Esophagus muscularis mucosa (tissue), 4 donors: ENCODE data around the gene THAP12. TPM values are rescaled to one million over a fixed set of nuclear protein-coding genes. Genes with fewer than 3 reads are reported as not detected.
"Not testable (repeated sequence)": the region's sequence is repeated elsewhere in the genome, so short reads cannot be mapped to it uniquely, and the experiment has no call there.

Source experiments
- DNase-seq: peaks from one replicate; pipeline ENCODE4 v3.0.0-alpha.2; 2017; ENCODE audit errors: extremely low spot score
- H3K27ac ChIP-seq, 4 donors: fragments of 200-600 bp; sonication (generic); replicated peaks in 1 of 4; 1 replicate in 3 of 4; 2 replicates in 1 of 4; pipeline ENCODE4 v1.5.1; 2016 to 2019; ENCODE audit warnings: mild to moderate bottlenecking in 1 of 4
- H3K27me3 ChIP-seq, 4 donors: fragments of 200-600 bp; sonication (generic); one replicate each; pipeline versions ENCODE4 v1.5.1 to v1.6.0; 2016 to 2019
- H3K36me3 ChIP-seq, 4 donors: fragments of 200-600 bp; sonication (generic); one replicate each; pipeline ENCODE4 v1.5.1; 2016 to 2019
- H3K4me1 ChIP-seq, 4 donors: fragments of 200-600 bp; sonication (generic); one replicate each; pipeline ENCODE4 v1.5.1; 2016 to 2019
- H3K4me3 ChIP-seq, 4 donors: fragments of 200-600 bp; sonication (generic); 1 replicate in 2 of 4; 2 replicates in 2 of 4; pipeline ENCODE4 v1.5.1; 2016 to 2019; ENCODE audit warnings: mild to moderate bottlenecking in 4 of 4, moderate library complexity in 1 of 4
- H3K9me3 ChIP-seq, 4 donors: fragments of 200-600 bp; sonication (generic); 1 replicate in 3 of 4; 2 replicates in 1 of 4; pipeline ENCODE4 v1.5.1; 2016 to 2019
- CTCF ChIP-seq, 3 experiments: fragments of 200-600 bp in 2 of 3; fragments of 450-650 bp in 1 of 3; sonication (generic) in 2 of 3; IDR thresholded peaks; one replicate each; pipeline ENCODE4 v1.5.1; 2017 to 2019; ENCODE audit warnings: antibody characterized with exemption in 3 of 3, mild to moderate bottlenecking in 2 of 3, moderate library complexity in 1 of 3
- EP300 ChIP-seq: sonication (generic); formaldehyde crosslinking; IDR thresholded peaks from one replicate; pipeline ENCODE4 v1.6.1; 2017; ENCODE audit warnings: antibody characterized with exemption
- POLR2A ChIP-seq: fragments of 450-650 bp; IDR thresholded peaks from one replicate; pipeline ENCODE4 v1.6.1; 2017; ENCODE audit warnings: antibody characterized with exemption, moderate library complexity, mild to moderate bottlenecking, low read depth
- POLR2AphosphoS5 ChIP-seq, 2 donors: sonication (generic); formaldehyde crosslinking; IDR thresholded peaks; one replicate each; pipeline ENCODE4 v1.6.1; 2017; ENCODE audit warnings: antibody characterized with exemption in 2 of 2
- WGBS: methylation state at CpG from one replicate; pipeline ENCODE4 v1.1.5; 2018; 5-methylcytosine and 5-hydroxymethylcytosine counted together
- intact Hi-C: fragments of 100-400 bp; cut with DNase I; formaldehyde crosslinking; loops from one replicate; pipeline ENCODE4 v1.15.1; 2023
- total RNA-seq, 4 donors: library from RNA; depleted of rRNA; stranded (reverse); fragments of >200 nt; gene quantifications; one replicate each; pipeline versions ENCODE4 v1.1.0 to v1.2.1, GENCODE V29; 2016

THAP12 gene
- total RNA-seq, 4 donors from 2014 or later = 20.7 to 28.8 (median 27.0) TPM

- no peak for TF ChIP-seq POLR2A
- TF ChIP-seq POLR2AphosphoS5 (IDR thresholded peaks at IDR 0.05) = no peak
- TF ChIP-seq EP300 = no peak
- DNase-seq = no peak
- Histone ChIP-seq H3K9me3 (no peaks in the 10 kb centered on the region), H3K27ac (no peak overlapping the region), H3K4me3 (no peak overlapping the region), H3K27me3 (peaks cover 0 to 44% (median 10%) of the 10 kb centered on the region in 4 donors), H3K4me1 (peaks cover 6 to 18% (median 10%) of the 10 kb centered on the region in 4 donors), H3K36me3 (no peaks in the 10 kb centered on the region)
- WGBS = 90% methylated on average over 5 of the region's 5 CpGs
- intact Hi-C loops = no loop called here
These were observed 58.4 kb downstream of the THAP12 start for GRCh38 chr11:76322540-76322939.

DNA sequence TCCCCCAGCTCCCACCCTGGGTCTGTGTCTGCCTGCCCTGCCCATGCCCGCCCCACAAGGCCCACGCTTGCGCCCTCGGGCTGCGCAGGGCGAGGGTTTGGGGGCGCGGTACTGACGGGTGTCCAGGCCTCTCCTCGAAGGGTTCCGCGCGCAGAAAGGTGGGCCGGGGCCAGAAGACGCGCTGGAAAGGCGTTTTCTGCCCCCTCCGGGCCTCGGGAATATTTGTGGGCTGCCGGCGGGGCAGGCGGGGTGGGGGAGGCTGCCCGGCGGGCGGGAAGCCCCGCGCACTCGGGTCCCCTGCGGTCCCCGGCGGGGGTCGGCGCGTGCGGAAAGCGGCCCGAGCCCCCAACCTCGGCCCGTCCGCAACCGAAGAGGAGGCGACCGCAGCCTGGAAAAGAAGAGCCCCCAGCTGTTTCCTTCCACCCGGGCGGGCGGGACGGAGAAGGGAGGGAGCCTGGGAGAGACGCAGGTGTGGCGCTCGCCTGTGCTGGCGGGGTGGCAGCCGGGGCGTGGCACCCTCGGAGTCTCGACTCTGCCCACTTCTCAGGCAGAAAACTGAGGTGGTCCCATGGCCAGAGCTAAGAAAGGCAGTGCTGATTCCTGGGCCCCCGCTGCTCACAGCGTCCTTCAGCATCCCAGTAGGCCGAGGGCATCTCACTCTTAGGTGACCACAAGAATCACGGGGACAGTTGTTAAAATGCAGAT, 59.0 kb downstream of the THAP12 start:
- Histone ChIP-seq H3K9me3 (no peaks in the 10 kb centered on the region), H3K4me3 (peak overlapping the region; percentile 9 to 28 (median 20)), H3K4me1 (peaks cover 3 to 18% (median 9%) of the 10 kb centered on the region in 4 donors), H3K27me3 (peaks cover 0 to 44% (median 10%) of the 10 kb centered on the region in 4 donors), H3K36me3 (no peaks in the 10 kb centered on the region), H3K27ac (no peak overlapping the region)
- no peak for DNase-seq
- intact Hi-C loops = no loop called here
- WGBS = 45% methylated on average over 14 of the region's 59 CpGs
- no peak for TF ChIP-seq CTCF (IDR thresholded peaks at IDR 0.05)
- no peak for TF ChIP-seq POLR2AphosphoS5 (IDR thresholded peaks at IDR 0.05)
- TF ChIP-seq EP300 = no peak
- TF ChIP-seq POLR2A = no peak

DNA sequence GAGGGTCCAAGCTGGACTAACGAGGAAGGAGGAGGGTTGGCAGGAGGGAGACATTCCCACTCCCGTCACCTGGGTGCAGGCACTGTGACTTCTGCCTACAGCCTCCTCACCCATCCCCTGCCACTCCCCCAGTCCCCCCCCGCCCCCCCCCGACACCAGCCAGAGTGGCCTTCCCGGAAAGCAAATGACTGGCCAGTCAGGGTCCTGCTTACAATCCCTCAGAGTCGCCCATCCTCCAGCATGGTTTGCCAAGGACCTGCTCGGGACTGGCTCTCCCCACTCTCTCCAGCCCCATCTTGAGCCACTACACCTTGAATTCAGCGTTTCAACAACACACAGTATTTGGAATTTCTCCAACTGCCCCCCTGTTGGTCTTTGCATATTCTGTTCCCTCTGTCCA, 59.6 kb downstream of the THAP12 start:
- WGBS = 66% methylated on average over 3 of the region's 8 CpGs
- Histone ChIP-seq H3K4me3 (peak overlapping the region in 1 of 4 donors; percentile 14), H3K9me3 (no peaks in the 10 kb centered on the region), H3K4me1 (peaks cover 3 to 18% (median 9%) of the 10 kb centered on the region in 4 donors), H3K27ac (no peak overlapping the region), H3K36me3 (no peaks in the 10 kb centered on the region), H3K27me3 (peaks cover 0 to 44% (median 10%) of the 10 kb centered on the region in 4 donors)
- intact Hi-C loops = no loop called here
- no peak for TF ChIP-seq CTCF (IDR thresholded peaks at IDR 0.05)
- no peak for TF ChIP-seq EP300
- no peak for TF ChIP-seq POLR2A
- TF ChIP-seq POLR2AphosphoS5 (IDR thresholded peaks at IDR 0.05) = no peak
- DNase-seq = no peak

GRCh38 chr11:76320929-76321328, 60.0 kb downstream of the THAP12 start:
- WGBS = 89% methylated on average over 6 of the region's 6 CpGs
- no peak for TF ChIP-seq CTCF (IDR thresholded peaks at IDR 0.05)
- no peak for TF ChIP-seq EP300
- TF ChIP-seq POLR2A = no peak
- intact Hi-C loops = no loop called here
- Histone ChIP-seq H3K4me3 (no peak overlapping the region), H3K27me3 (peaks cover 0 to 44% (median 10%) of the 10 kb centered on the region in 4 donors), H3K4me1 (peaks cover 3 to 18% (median 9%) of the 10 kb centered on the region in 4 donors), H3K36me3 (no peaks in the 10 kb centered on the region), H3K9me3 (no peaks in the 10 kb centered on the region), H3K27ac (no peak overlapping the region)
- no peak for DNase-seq

GRCh38 chr11:76319798-76320197, 61.1 kb downstream of the THAP12 start:
- H3K4me3 ChIP-seq, H3K27ac ChIP-seq, H3K9me3 ChIP-seq, DNase-seq, H3K36me3 ChIP-seq: not testable (repeated sequence)
- WGBS = 92% methylated on average over 5 of the region's 5 CpGs
- Histone ChIP-seq H3K27me3 (peaks cover 0 to 44% (median 10%) of the 10 kb centered on the region in 4 donors), H3K4me1 (peaks cover 3 to 18% (median 9%) of the 10 kb centered on the region in 4 donors)
- intact Hi-C loops = loop anchor here (5.0 kb wide), 1 partner anchor 422 kb away; no protein-coding TSS in a partner anchor
